Measurements from ENCODE around the gene GUCD1.

Gene GUCD1

GRCh38 chr22:24589518-24590030, 34.6 kb upstream of the GUCD1 start:
- no peak for DNase-seq

- no peak for DNase-seq
Observed at GRCh38 chr22:24588757-24589481, 34.0 kb upstream of the GUCD1 start.

GRCh38 chr22:24588381-24588756, 33.4 kb upstream of the GUCD1 start:
- DNase-seq = no peak

- no peak for DNase-seq
Observed at GRCh38 chr22:24587948-24588347, 33.0 kb upstream of the GUCD1 start.

GRCh38 chr22:24587251-24587650, 32.3 kb upstream of the GUCD1 start:
- no peak for DNase-seq

GRCh38 chr22:24585927-24586546, 31.1 kb upstream of the GUCD1 start:
- DNase-seq = no peak

- no peak for DNase-seq
Observed at GRCh38 chr22:24585461-24585860, 30.5 kb upstream of the GUCD1 start.

GRCh38 chr22:24584871-24585411, 30.0 kb upstream of the GUCD1 start:
- no peak for DNase-seq

GRCh38 chr22:24584166-24584790, 29.3 kb upstream of the GUCD1 start:
- DNase-seq = no peak

- no peak for DNase-seq
Observed at GRCh38 chr22:24583221-24584165, 28.6 kb upstream of the GUCD1 start.

GRCh38 chr22:24582056-24582814, 27.3 kb upstream of the GUCD1 start:
- no peak for DNase-seq

GRCh38 chr22:24580276-24580675, 25.3 kb upstream of the GUCD1 start:
- no peak for DNase-seq

- DNase-seq = no peak
Observed at GRCh38 chr22:24579258-24579601, 24.3 kb upstream of the GUCD1 start.

- no peak for DNase-seq
Observed at GRCh38 chr22:24578355-24579257, 23.7 kb upstream of the GUCD1 start.

- no peak for DNase-seq
Observed at GRCh38 chr22:24576778-24577177, 21.8 kb upstream of the GUCD1 start.

- DNase-seq = no peak
Observed at GRCh38 chr22:24571266-24571665, 16.3 kb upstream of the GUCD1 start.

GRCh38 chr22:24567668-24568067, 12.7 kb upstream of the GUCD1 start:
- DNase-seq = no peak

GRCh38 chr22:24566899-24567511, 12.1 kb upstream of the GUCD1 start:
- DNase-seq = no peak

- DNase-seq = no peak
Observed at GRCh38 chr22:24565077-24565476, 10.1 kb upstream of the GUCD1 start.

- no peak for DNase-seq
Observed at GRCh38 chr22:24564376-24565058, 9.6 kb upstream of the GUCD1 start.

All from effector CD4-positive, alpha-beta T cell (primary cell).